PC-9 (cell line): Measurements from ENCODE around the gene LBR.

Experiments
- CTCF ChIP-seq: fragments of 200-600 bp; sonication (generic); conservative IDR thresholded peaks from 2 replicates; pipeline ENCODE4 v1.6.1; 2017; ENCODE audit warnings: mixed run types, antibody characterized with exemption, mild to moderate bottlenecking, moderate library complexity
- EZH2 ChIP-seq: fragments of 200-600 bp; sonication (generic); IDR thresholded peaks from 2 replicates; pipeline ENCODE4 v1.8.0; 2017; ENCODE audit warnings: antibody characterized with exemption, low read depth

- no peak for TF ChIP-seq CTCF
- TF ChIP-seq EZH2: no peak
These were observed 22.8 kb upstream of the LBR start for GRCh38 chr1:225450491-225451191.
